GM21786 (cell line): ENCODE data around the gene NAT10.

Source experiments
- ATAC-seq: cut with Tn5 transposase; IDR thresholded peaks from one replicate; pipeline ENCODE4 v1.9.1; 2021; ENCODE audit not compliant: unreplicated experiment

Gene NAT10

GRCh38 chr11:34185926-34186841 is 80.8 kb downstream of the NAT10 start:
- ATAC-seq: no peak

DNA sequence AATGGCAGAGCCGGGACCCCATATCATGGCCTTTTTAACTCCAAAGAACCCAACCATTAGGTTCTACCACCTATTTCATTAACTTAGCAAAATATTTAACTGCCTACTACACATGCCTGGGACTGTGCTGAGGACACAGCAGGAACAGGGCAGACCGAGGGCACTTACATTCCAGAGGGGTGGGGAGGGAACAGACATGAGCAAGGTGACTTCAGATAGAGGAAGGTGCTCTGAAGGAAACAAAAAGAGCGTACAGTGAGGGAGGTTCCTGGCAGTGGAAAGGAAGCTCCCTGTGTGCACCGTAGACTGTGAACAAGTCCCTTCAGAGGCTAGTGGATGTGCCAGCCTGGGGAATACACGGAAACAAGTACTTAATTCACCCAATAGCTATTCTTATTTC is 82.8 kb downstream of the NAT10 start:
- ATAC-seq: no peak

GRCh38 chr11:34189191-34189590 is 83.8 kb downstream of the NAT10 start:
- ATAC-seq: no peak

GRCh38 chr11:34190192-34191139 is 85.0 kb downstream of the NAT10 start:
- no peak for ATAC-seq

GRCh38 chr11:34191578-34191977 is 86.1 kb downstream of the NAT10 start:
- ATAC-seq: no peak

GRCh38 chr11:34192481-34193401 is 87.3 kb downstream of the NAT10 start:
- ATAC-seq: peak; percentile 62

GRCh38 chr11:34194576-34195335 is 89.3 kb downstream of the NAT10 start:
- no peak for ATAC-seq
